ENCODE data around the gene PM20D2.

The PM20D2 gene

DNA sequence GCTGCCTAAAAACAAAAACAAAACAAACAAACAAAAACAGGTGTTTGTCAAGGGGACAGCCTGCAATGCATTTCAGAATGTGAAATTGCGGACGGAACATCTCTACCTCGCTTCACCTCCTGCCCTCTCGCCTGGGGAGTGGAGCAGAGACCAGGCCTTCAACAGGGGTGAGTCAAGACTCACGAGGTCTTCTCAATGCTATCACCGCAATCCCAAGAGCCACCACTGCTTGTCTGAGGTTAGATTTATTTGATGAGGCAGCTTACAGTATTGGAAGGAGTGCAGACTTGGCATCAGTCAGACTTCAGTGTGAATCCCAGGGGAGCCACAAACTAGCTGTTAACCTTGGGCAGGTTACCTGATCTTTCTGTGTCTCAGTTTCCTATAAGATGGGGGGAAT, 63.6 kb downstream of the PM20D2 start:
- WGBS (ENCODE audit: extremely low coverage, insufficient coverage, low lambda C conversion rate): no CpG with 5 or more reads among the region's 6 CpGs
- H2BK15ac ChIP-seq (replicated peaks; ENCODE audit: low read depth): no peak overlapping the region
- no peaks in the 10 kb centered on the region for H3K79me2 ChIP-seq (ENCODE audit: control insufficient read depth, insufficient read depth, low read length)
- no peak overlapping the region for H4K5ac ChIP-seq (ENCODE audit: low read length)
- no peak for DNase-seq
- no peak overlapping the region for H4K8ac ChIP-seq (ENCODE audit: low read depth, low read length)
- H2AK5ac ChIP-seq (ENCODE audit: low read length): no peak overlapping the region
- H3K18ac ChIP-seq (ENCODE audit: low read length): no peak overlapping the region
- no peak overlapping the region for H3K23ac ChIP-seq (ENCODE audit: low read length)
- H3K27me3 ChIP-seq (ENCODE audit: insufficient read depth, low read length, poor library complexity): no peaks in the 10 kb centered on the region
- H3K79me1 ChIP-seq (ENCODE audit: low read length): no peaks in the 10 kb centered on the region
- H3K56ac ChIP-seq (ENCODE audit: low read length): no peak overlapping the region
- no peaks in the 10 kb centered on the region for H3K4me1 ChIP-seq (ENCODE audit: control insufficient read depth, low read depth, low read length)
- H2BK120ac ChIP-seq (ENCODE audit: low read depth, low read length): no peak overlapping the region
- no peak overlapping the region for H3K4me2 ChIP-seq (ENCODE audit: low read length)
- H3K4me3 ChIP-seq (ENCODE audit: low read length): no peak overlapping the region
- no peak overlapping the region for H2BK5ac ChIP-seq (ENCODE audit: low read length)
- no peak overlapping the region for H3K4ac ChIP-seq (ENCODE audit: low read depth, low read length)
- H3K36me3 ChIP-seq (ENCODE audit: control insufficient read depth, insufficient read depth, low read length): no peaks in the 10 kb centered on the region
- H3K27ac ChIP-seq (ENCODE audit: low read depth, low read length): no peak overlapping the region
- H3K9ac ChIP-seq (ENCODE audit: low read length): no peak overlapping the region

- no peak overlapping the region for H2BK15ac ChIP-seq (replicated peaks; ENCODE audit: low read depth)
- no peaks in the 10 kb centered on the region for H3K36me3 ChIP-seq (ENCODE audit: control insufficient read depth, insufficient read depth, low read length)
- no peak for DNase-seq
- no peak overlapping the region for H3K27ac ChIP-seq (ENCODE audit: low read depth, low read length)
- H3K4me1 ChIP-seq (ENCODE audit: control insufficient read depth, low read depth, low read length): no peaks in the 10 kb centered on the region
- H3K27me3 ChIP-seq (ENCODE audit: insufficient read depth, low read length, poor library complexity): no peaks in the 10 kb centered on the region
- H3K4ac ChIP-seq (ENCODE audit: low read depth, low read length): no peak overlapping the region
- no peak overlapping the region for H3K4me2 ChIP-seq (ENCODE audit: low read length)
- H3K79me2 ChIP-seq (ENCODE audit: control insufficient read depth, insufficient read depth, low read length): no peaks in the 10 kb centered on the region
- no CpG with 5 or more reads among the region's 5 CpGs for WGBS (ENCODE audit: extremely low coverage, insufficient coverage, low lambda C conversion rate)
- no peak overlapping the region for H2BK5ac ChIP-seq (ENCODE audit: low read length)
- H3K18ac ChIP-seq (ENCODE audit: low read length): no peak overlapping the region
- H4K8ac ChIP-seq (ENCODE audit: low read depth, low read length): no peak overlapping the region
- H2BK120ac ChIP-seq (ENCODE audit: low read depth, low read length): no peak overlapping the region
- no peaks in the 10 kb centered on the region for H3K79me1 ChIP-seq (ENCODE audit: low read length)
- H3K56ac ChIP-seq (ENCODE audit: low read length): no peak overlapping the region
- H3K23ac ChIP-seq (ENCODE audit: low read length): no peak overlapping the region
- no peak overlapping the region for H3K4me3 ChIP-seq (ENCODE audit: low read length)
- no peak overlapping the region for H3K9ac ChIP-seq (ENCODE audit: low read length)
- no peak overlapping the region for H4K5ac ChIP-seq (ENCODE audit: low read length)
- H2AK5ac ChIP-seq (ENCODE audit: low read length): no peak overlapping the region
Measured at GRCh38 chr6:89212472-89212871, 66.6 kb downstream of the PM20D2 start.

DNA sequence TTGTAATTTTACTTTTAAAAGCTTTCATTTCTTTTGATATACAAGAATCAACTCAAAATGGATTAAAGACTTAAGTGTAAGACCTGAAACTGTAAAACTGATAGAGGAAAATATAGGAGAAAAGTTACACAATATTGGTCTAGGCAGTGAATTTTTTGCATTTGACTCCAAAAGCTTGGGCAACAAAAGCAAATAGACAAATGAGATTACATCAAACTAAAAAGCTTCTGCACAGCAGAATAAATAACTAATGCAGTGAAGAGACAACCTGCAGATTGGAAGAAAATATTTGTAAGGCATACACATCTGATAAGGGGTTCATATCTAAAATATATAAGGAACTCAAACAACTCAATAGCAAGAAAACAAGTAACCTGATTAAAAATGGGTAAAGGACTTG, 68.3 kb downstream of the PM20D2 start:
- no peak for DNase-seq
- no peak overlapping the region for H3K4me3 ChIP-seq (ENCODE audit: low read length)
- no peak overlapping the region for H3K23ac ChIP-seq (ENCODE audit: low read length)
- H3K36me3 ChIP-seq (ENCODE audit: control insufficient read depth, insufficient read depth, low read length): no peaks in the 10 kb centered on the region
- H3K27ac ChIP-seq (ENCODE audit: low read depth, low read length): no peak overlapping the region
- H3K9ac ChIP-seq (ENCODE audit: low read length): no peak overlapping the region
- no peak overlapping the region for H2BK15ac ChIP-seq (replicated peaks; ENCODE audit: low read depth)
- no peak overlapping the region for H3K4ac ChIP-seq (ENCODE audit: low read depth, low read length)
- no peak overlapping the region for H3K4me2 ChIP-seq (ENCODE audit: low read length)
- H3K4me1 ChIP-seq (ENCODE audit: control insufficient read depth, low read depth, low read length): no peaks in the 10 kb centered on the region
- H3K27me3 ChIP-seq (ENCODE audit: insufficient read depth, low read length, poor library complexity): no peaks in the 10 kb centered on the region
- no peak overlapping the region for H2BK5ac ChIP-seq (ENCODE audit: low read length)
- no peak overlapping the region for H2BK120ac ChIP-seq (ENCODE audit: low read depth, low read length)
- H3K56ac ChIP-seq (ENCODE audit: low read length): no peak overlapping the region
- H4K5ac ChIP-seq (ENCODE audit: low read length): no peak overlapping the region
- H4K8ac ChIP-seq (ENCODE audit: low read depth, low read length): no peak overlapping the region
- no peaks in the 10 kb centered on the region for H3K79me1 ChIP-seq (ENCODE audit: low read length)
- H3K79me2 ChIP-seq (ENCODE audit: control insufficient read depth, insufficient read depth, low read length): no peaks in the 10 kb centered on the region
- no peak overlapping the region for H2AK5ac ChIP-seq (ENCODE audit: low read length)
- no peak overlapping the region for H3K18ac ChIP-seq (ENCODE audit: low read length)

Measured in mesendoderm (in vitro differentiated cells).